Trophoblast cell (in vitro differentiated cells and primary cell): ENCODE results near the gene IQCH.

Experiments used
- DNase-seq, 2 donors: peaks; one replicate each; pipeline ENCODE4 v3.0.0-alpha.2; 2016
- H2AFZ ChIP-seq: 2 replicates; pipeline ENCODE4 v1.6.1; 2013; ENCODE audit warnings: low read length, moderate library complexity, mild to moderate bottlenecking; ENCODE audit not compliant: insufficient read depth, poor library complexity
- H2AK5ac ChIP-seq: 2 replicates; pipeline ENCODE4 v1.6.1; 2013; ENCODE audit warnings: mild to moderate bottlenecking, low read length
- H2BK120ac ChIP-seq: 2 replicates; pipeline ENCODE4 v1.6.1; 2013; ENCODE audit warnings: low read length, mild to moderate bottlenecking, moderate library complexity; ENCODE audit not compliant: insufficient read depth, poor library complexity
- H2BK12ac ChIP-seq: 2 replicates; pipeline ENCODE4 v1.6.1; 2013; ENCODE audit warnings: mild to moderate bottlenecking, low read length, moderate library complexity
- H2BK5ac ChIP-seq: 2 replicates; pipeline ENCODE4 v1.6.1; 2013; ENCODE audit warnings: low read length, low read depth, moderate library complexity, mild to moderate bottlenecking; ENCODE audit not compliant: poor library complexity
- H3K14ac ChIP-seq: 2 replicates; pipeline ENCODE4 v1.6.1; 2013; ENCODE audit warnings: mild to moderate bottlenecking, low read length
- H3K18ac ChIP-seq: 2 replicates; pipeline ENCODE4 v1.6.1; 2013; ENCODE audit warnings: mild to moderate bottlenecking, low read length
- H3K23ac ChIP-seq: 2 replicates; pipeline ENCODE4 v1.6.1; 2013; ENCODE audit warnings: low read length
- H3K27ac ChIP-seq: 2 replicates; pipeline ENCODE4 v1.5.1; 2013; ENCODE audit warnings: low read depth, mild to moderate bottlenecking, inconsistent platforms, low read length, moderate library complexity
- H3K27me3 ChIP-seq: 2 replicates; pipeline ENCODE4 v1.6.1; 2013; ENCODE audit warnings: inconsistent platforms, mild to moderate bottlenecking, low read length, moderate library complexity; ENCODE audit not compliant: insufficient read depth
- H3K36me3 ChIP-seq, 2 experiments: 1 replicate in 1 of 2; 2 replicates in 1 of 2; pipeline ENCODE4 v1.6.1; 2013; ENCODE audit warnings: low read length in 2 of 2, mild to moderate bottlenecking in 2 of 2, moderate library complexity in 1 of 2; ENCODE audit not compliant: insufficient read depth in 2 of 2, control insufficient read depth in 1 of 2
- H3K4ac ChIP-seq: 2 replicates; pipeline ENCODE4 v1.6.1; 2013; ENCODE audit warnings: low read depth, mild to moderate bottlenecking, low read length, moderate library complexity
- H3K4me1 ChIP-seq, 2 experiments: 1 replicate in 1 of 2; 2 replicates in 1 of 2; pipeline ENCODE4 v1.6.1; 2013; ENCODE audit warnings: low read length in 2 of 2, mild to moderate bottlenecking in 2 of 2, moderate library complexity in 1 of 2; ENCODE audit not compliant: insufficient read depth in 2 of 2, control insufficient read depth in 1 of 2
- H3K4me2 ChIP-seq: 2 replicates; pipeline ENCODE4 v1.6.1; 2013; ENCODE audit warnings: inconsistent platforms, mild to moderate bottlenecking, low read length, moderate library complexity
- H3K4me3 ChIP-seq: 2 replicates; pipeline ENCODE4 v1.5.1; 2013; ENCODE audit warnings: mild to moderate bottlenecking, low read depth, low read length, inconsistent platforms
- H3K79me1 ChIP-seq: one replicate; pipeline ENCODE4 v1.6.1; 2013; ENCODE audit warnings: low read length
- H3K79me2 ChIP-seq: 2 replicates; pipeline ENCODE4 v1.6.1; 2013; ENCODE audit warnings: low read length, mild to moderate bottlenecking; ENCODE audit not compliant: control insufficient read depth, insufficient read depth, poor library complexity
- H3K9ac ChIP-seq: 2 replicates; pipeline ENCODE4 v1.6.1; 2013; ENCODE audit warnings: mild to moderate bottlenecking, low read length
- H3K9me3 ChIP-seq: 2 replicates; pipeline ENCODE4 v1.6.1; 2013; ENCODE audit warnings: low read depth, mild to moderate bottlenecking, control low read depth, inconsistent platforms, low read length; ENCODE audit not compliant: insufficient read depth
- H4K12ac ChIP-seq: 2 replicates; pipeline ENCODE4 v1.6.1; 2013; ENCODE audit warnings: low read depth, mild to moderate bottlenecking, low read length, moderate library complexity
- H4K8ac ChIP-seq: 2 replicates; pipeline ENCODE4 v1.6.1; 2013; ENCODE audit warnings: low read depth, mild to moderate bottlenecking, low read length, moderate library complexity
- H4K91ac ChIP-seq: one replicate; pipeline ENCODE4 v1.6.1; 2013; ENCODE audit warnings: low read depth, mild to moderate bottlenecking, low read length, moderate library complexity
- WGBS: extraction: QIAGEN DNeasy Blood & Tissue Kit; methylation state at CpG from one replicate; pipeline ENCODE4 v1.1.7; 2013; ENCODE audit warnings: missing lambda C conversion rate; ENCODE audit not compliant: insufficient read length, insufficient coverage; ENCODE audit errors: extremely low coverage; 5-methylcytosine and 5-hydroxymethylcytosine counted together

Gene IQCH

DNA sequence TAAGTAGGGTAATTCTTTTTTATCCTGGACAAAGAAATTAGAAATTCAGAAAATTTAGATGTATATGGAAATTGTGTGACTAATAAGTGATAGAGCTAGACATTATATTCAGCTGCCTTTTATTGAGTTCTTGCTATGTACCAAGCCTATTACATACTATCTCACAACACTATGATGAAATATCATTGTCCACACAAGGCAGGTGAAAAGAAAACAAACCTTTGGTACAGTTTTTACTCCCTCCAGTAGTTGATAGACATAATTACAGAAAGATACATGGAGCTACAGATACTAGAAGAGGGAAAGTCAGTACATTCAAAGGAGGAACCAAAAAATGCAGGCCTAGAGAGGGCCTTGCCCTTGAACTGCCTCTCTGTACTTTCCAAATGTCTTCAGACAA, 4.8 kb downstream of the IQCH start:
- no peak overlapping the region for H3K4ac ChIP-seq
- peaks cover under 1% of the 10 kb centered on the region for H3K79me2 ChIP-seq
- H3K18ac ChIP-seq: no peak overlapping the region
- H4K91ac ChIP-seq: no peak overlapping the region
- H3K14ac ChIP-seq: no peak overlapping the region
- H3K4me2 ChIP-seq: no peak overlapping the region
- no peak overlapping the region for H4K8ac ChIP-seq
- H3K27ac ChIP-seq: no peak overlapping the region
- no peak overlapping the region for H3K4me3 ChIP-seq
- H2BK120ac ChIP-seq: no peak overlapping the region
- H3K36me3 ChIP-seq: no peaks in the 10 kb centered on the region
- H2BK5ac ChIP-seq: no peak overlapping the region
- H3K9ac ChIP-seq: no peak overlapping the region
- H4K12ac ChIP-seq: no peak overlapping the region
- no peak overlapping the region for H2BK12ac ChIP-seq
- no peak for DNase-seq
- no peak overlapping the region for H2AFZ ChIP-seq
- H3K4me1 ChIP-seq: no peaks in the 10 kb centered on the region
- H2AK5ac ChIP-seq: no peak overlapping the region
- H3K79me1 ChIP-seq: peaks cover 4% of the 10 kb centered on the region
- no peaks in the 10 kb centered on the region for H3K9me3 ChIP-seq
- H3K27me3 ChIP-seq: no peaks in the 10 kb centered on the region
- H3K23ac ChIP-seq: no peak overlapping the region

DNA sequence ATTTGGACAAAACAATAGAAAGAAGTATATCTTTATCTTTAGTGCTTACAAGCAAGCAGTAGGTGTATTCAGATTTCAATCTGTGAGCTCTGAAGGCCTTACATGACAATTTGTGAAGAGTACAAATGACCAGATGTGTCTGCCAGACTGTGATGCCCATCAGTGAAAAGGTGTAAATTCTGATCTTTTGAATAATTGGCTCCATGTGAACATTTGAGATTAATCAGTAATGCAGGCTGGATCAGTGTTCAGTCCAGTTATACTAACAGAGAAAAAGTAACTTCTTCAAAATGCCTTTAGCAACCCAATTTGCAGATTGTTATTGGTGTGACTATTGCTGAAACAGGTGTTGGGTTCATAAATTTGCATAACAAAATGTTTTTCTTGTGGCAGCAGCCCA, 5.2 kb downstream of the IQCH start:
- Histone ChIP-seq H2BK5ac (no peak overlapping the region), H3K4ac (no peak overlapping the region), H3K4me1 (no peaks in the 10 kb centered on the region), H2AK5ac (no peak overlapping the region), H2BK12ac (no peak overlapping the region), H3K79me1 (peaks cover 2% of the 10 kb centered on the region), H3K18ac (no peak overlapping the region), H3K9ac (no peak overlapping the region), H3K36me3 (no peaks in the 10 kb centered on the region), H3K4me3 (no peak overlapping the region), H3K9me3 (no peaks in the 10 kb centered on the region), H4K91ac (no peak overlapping the region), H2AFZ (no peak overlapping the region), H3K14ac (no peak overlapping the region), H3K79me2 (no peaks in the 10 kb centered on the region), H3K4me2 (no peak overlapping the region), H3K23ac (no peak overlapping the region), H2BK120ac (no peak overlapping the region), H4K8ac (no peak overlapping the region), H3K27me3 (no peaks in the 10 kb centered on the region), H4K12ac (no peak overlapping the region), H3K27ac (no peak overlapping the region)
- no peak for DNase-seq

DNA sequence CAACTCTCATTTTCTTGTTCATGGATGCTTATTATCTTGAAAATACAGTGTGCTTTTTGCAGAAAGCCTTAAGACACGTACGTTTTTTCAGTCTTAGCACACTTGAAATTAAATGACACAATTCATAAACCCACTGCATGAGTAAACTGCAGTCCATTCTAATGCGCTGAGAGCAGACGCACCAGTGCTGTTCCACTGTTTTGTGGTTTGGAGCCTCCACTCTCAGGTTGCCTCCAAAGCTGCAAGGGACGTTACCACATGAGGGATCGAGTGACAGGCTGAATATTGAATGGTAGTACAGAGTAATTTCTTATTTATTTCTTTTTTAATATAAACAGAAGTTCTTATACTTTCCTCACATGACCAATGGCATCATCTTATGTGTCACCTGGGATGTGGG, 12.3 kb downstream of the IQCH start:
- no peak overlapping the region for H4K8ac ChIP-seq
- no peaks in the 10 kb centered on the region for H3K36me3 ChIP-seq
- WGBS: no CpG with 5 or more reads among the region's 6 CpGs
- H3K27me3 ChIP-seq: no peaks in the 10 kb centered on the region
- H3K9ac ChIP-seq: no peak overlapping the region
- no peak overlapping the region for H2AK5ac ChIP-seq
- H3K79me1 ChIP-seq: no peaks in the 10 kb centered on the region
- H2AFZ ChIP-seq: no peak overlapping the region
- H3K27ac ChIP-seq: no peak overlapping the region
- H3K23ac ChIP-seq: no peak overlapping the region
- DNase-seq: no peak
- H2BK5ac ChIP-seq: no peak overlapping the region
- no peak overlapping the region for H4K91ac ChIP-seq
- H3K4me3 ChIP-seq: no peak overlapping the region
- H3K18ac ChIP-seq: no peak overlapping the region
- no peak overlapping the region for H3K4ac ChIP-seq
- H3K9me3 ChIP-seq: no peaks in the 10 kb centered on the region
- no peak overlapping the region for H3K14ac ChIP-seq
- no peaks in the 10 kb centered on the region for H3K4me1 ChIP-seq
- no peaks in the 10 kb centered on the region for H3K79me2 ChIP-seq
- H4K12ac ChIP-seq: no peak overlapping the region
- H2BK12ac ChIP-seq: no peak overlapping the region
- no peak overlapping the region for H3K4me2 ChIP-seq
- no peak overlapping the region for H2BK120ac ChIP-seq

DNA sequence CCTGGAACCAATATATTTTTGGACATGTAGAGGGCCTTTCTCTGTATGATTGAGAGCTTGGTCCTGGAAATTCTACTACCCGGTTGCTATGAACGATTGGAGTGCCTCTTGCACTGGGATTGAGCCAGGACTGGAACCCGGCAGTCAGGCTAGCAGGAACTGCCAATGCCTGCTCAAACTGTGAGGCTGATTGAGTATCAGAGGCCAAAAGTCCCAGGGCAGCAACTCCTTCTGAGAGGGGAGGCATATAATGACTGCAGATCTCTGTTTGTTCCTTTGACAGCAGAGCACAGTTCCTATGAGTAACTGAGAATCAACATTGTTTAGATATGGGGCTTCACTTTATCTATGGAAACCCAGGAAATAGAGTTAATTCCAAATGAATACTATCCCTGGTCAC, 12.9 kb downstream of the IQCH start:
- Histone ChIP-seq H4K12ac (no peak overlapping the region), H2BK5ac (no peak overlapping the region), H3K4me1 (no peaks in the 10 kb centered on the region), H4K91ac (no peak overlapping the region), H3K4me2 (no peak overlapping the region), H3K14ac (no peak overlapping the region), H3K4me3 (no peak overlapping the region), H3K27ac (no peak overlapping the region), H2BK120ac (no peak overlapping the region), H4K8ac (no peak overlapping the region), H2BK12ac (no peak overlapping the region), H3K79me2 (no peaks in the 10 kb centered on the region), H3K4ac (no peak overlapping the region), H2AFZ (no peak overlapping the region), H3K79me1 (no peaks in the 10 kb centered on the region), H3K9me3 (no peaks in the 10 kb centered on the region), H3K18ac (no peak overlapping the region), H2AK5ac (no peak overlapping the region), H3K23ac (no peak overlapping the region), H3K27me3 (no peaks in the 10 kb centered on the region), H3K36me3 (no peaks in the 10 kb centered on the region), H3K9ac (no peak overlapping the region)
- DNase-seq: no peak
- WGBS: no CpG with 5 or more reads among the region's 3 CpGs
